GM21786 (cell line): ENCODE measurements around the gene WNT8B.

ENCODE experiments used
- ATAC-seq: cut with Tn5 transposase; IDR thresholded peaks from one replicate; pipeline ENCODE4 v1.9.1; 2021; ENCODE audit not compliant: unreplicated experiment

Gene WNT8B

GRCh38 chr10:100462709-100463108 is at the start of gene WNT8B:
WNT8B (plus strand) TSS chr10:100463009; CDS start chr10:100463169, 160 bp downstream.
- no peak for ATAC-seq

GRCh38 chr10:100413173-100413572 is 49.6 kb upstream of the WNT8B start:
- ATAC-seq: no peak

GRCh38 chr10:100419911-100420449 is 42.8 kb upstream of the WNT8B start:
- no peak for ATAC-seq

- no peak for ATAC-seq
Measured at GRCh38 chr10:100427374-100427773, 35.4 kb upstream of the WNT8B start.

GRCh38 chr10:100433253-100434240 is 29.3 kb upstream of the WNT8B start:
- ATAC-seq: peak; percentile 82

- no peak for ATAC-seq
Measured at GRCh38 chr10:100436255-100436654, 26.6 kb upstream of the WNT8B start.

- ATAC-seq: no peak
Measured at GRCh38 chr10:100438674-100439315, 24.0 kb upstream of the WNT8B start.

- no peak for ATAC-seq
Measured at GRCh38 chr10:100442548-100442947, 20.3 kb upstream of the WNT8B start.

GRCh38 chr10:100446130-100446761 is 16.6 kb upstream of the WNT8B start:
- ATAC-seq: no peak

GRCh38 chr10:100447663-100448062 is 15.1 kb upstream of the WNT8B start:
- ATAC-seq: no peak

- ATAC-seq: no peak
Measured at GRCh38 chr10:100448951-100449350, 13.9 kb upstream of the WNT8B start.

- no peak for ATAC-seq
Measured at GRCh38 chr10:100468322-100468721, 5.5 kb downstream of the WNT8B start.

- ATAC-seq: no peak
Measured at GRCh38 chr10:100468978-100469377, 6.2 kb downstream of the WNT8B start.

- no peak for ATAC-seq
Measured at GRCh38 chr10:100469756-100470155, 6.9 kb downstream of the WNT8B start.

GRCh38 chr10:100470367-100470766 is 7.6 kb downstream of the WNT8B start:
- no peak for ATAC-seq

- no peak for ATAC-seq
Measured at GRCh38 chr10:100477970-100478369, 15.2 kb downstream of the WNT8B start.

GRCh38 chr10:100479037-100479436 is 16.2 kb downstream of the WNT8B start:
- ATAC-seq: no peak

- ATAC-seq: no peak
Measured at GRCh38 chr10:100480002-100480401, 17.2 kb downstream of the WNT8B start.

GRCh38 chr10:100481462-100482081 is 18.8 kb downstream of the WNT8B start:
- peak; percentile 98 for ATAC-seq

- peak; percentile 45 for ATAC-seq
Measured at GRCh38 chr10:100482181-100482833, 19.5 kb downstream of the WNT8B start.
